Activated naive CD4-positive, alpha-beta T cell treated with anti-CD3 and anti-CD28 coated beads, Interleukin-2, amount 10 ng/mL, durations not matched to agents 7 days and 5 days (primary cell): ENCODE results near the gene SLC1A6.

ENCODE experiments used
- CTCF ChIA-PET: fragments of 350-600 bp; sonication (Branson Sonifier 250); formaldehyde crosslinking; loops from one replicate; lab custom pipeline; 2021; ENCODE audit warnings: antibody characterized with exemption; lab: Charles Lee
- DNase-seq: peaks from one replicate; pipeline ENCODE4 v3.0.0-alpha.2; 2020
- H3K27ac Mint-ChIP-seq: one replicate; pipeline ENCODE4 v1.8.0; 2021; ENCODE audit warnings: mild to moderate bottlenecking, moderate library complexity, mixed read lengths
- H3K27me3 Mint-ChIP-seq: one replicate; pipeline ENCODE4 v1.8.0; 2021; ENCODE audit warnings: mild to moderate bottlenecking, mixed read lengths
- H3K36me3 Mint-ChIP-seq: one replicate; pipeline ENCODE4 v1.8.0; 2021; ENCODE audit warnings: mixed read lengths
- H3K4me1 Mint-ChIP-seq: one replicate; pipeline ENCODE4 v1.8.0; 2021; ENCODE audit warnings: mixed read lengths
- H3K4me3 Mint-ChIP-seq: one replicate; pipeline ENCODE4 v1.8.0; 2021; ENCODE audit warnings: mild to moderate bottlenecking, moderate library complexity, mixed read lengths
- H3K9me3 Mint-ChIP-seq: one replicate; pipeline ENCODE4 v1.8.0; 2021; ENCODE audit warnings: mixed read lengths

The SLC1A6 gene

DNA sequence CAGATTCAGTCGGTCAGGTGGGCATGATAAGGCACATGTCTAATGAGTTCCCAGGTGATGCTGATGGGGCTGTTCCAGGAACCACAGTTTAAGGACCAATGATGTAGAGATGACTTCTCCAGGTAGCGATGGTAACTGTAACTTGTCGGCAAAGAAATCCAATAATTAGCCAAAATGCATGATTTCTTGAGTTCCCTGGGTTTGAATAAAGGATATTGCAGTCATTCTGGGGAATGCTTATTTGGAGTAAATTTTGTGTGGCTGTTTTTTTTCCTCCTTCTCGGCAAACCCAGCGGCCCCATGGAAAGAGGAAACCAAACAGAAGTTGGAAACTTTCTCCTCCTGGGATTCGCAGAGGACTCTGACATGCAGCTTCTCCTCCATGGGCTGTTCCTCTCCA lies 38.5 kb downstream of the SLC1A6 start, which contains the start of gene OR7C2:
OR7C2 (plus strand) TSS at position 301 of the 400 bp plus-strand sequence; CDS start at position 301, 0 bp downstream.
- no peak for DNase-seq
- no peak within 1 kb of the TSS for H3K27ac Mint-ChIP-seq
- CTCF ChIA-PET = no interaction called here

DNA sequence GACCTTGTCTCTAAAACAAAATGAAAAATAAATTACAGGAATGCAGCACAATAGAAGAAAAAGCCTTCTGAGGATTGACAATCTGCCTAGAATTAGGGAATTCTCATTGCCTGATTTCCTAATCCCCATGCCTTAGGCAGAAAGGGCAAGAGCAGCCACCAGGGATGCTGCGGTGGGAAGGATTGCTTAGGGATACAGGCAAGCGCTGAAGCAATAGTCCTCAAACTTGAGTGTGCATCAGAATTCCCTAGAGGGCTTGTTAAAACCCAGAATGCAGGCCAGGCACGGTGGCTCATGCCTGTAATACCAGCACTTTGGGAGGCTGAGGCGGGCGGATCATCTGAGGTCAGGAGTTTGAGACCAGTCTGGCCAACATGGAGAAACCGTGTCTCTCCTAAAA lies 39.4 kb downstream of the SLC1A6 start:
- H3K27ac Mint-ChIP-seq = no peak overlapping the region
- no peaks in the 10 kb centered on the region for H3K36me3 Mint-ChIP-seq
- no peaks in the 10 kb centered on the region for H3K27me3 Mint-ChIP-seq
- CTCF ChIA-PET = no interaction called here
- no peak for DNase-seq
- H3K9me3 Mint-ChIP-seq = no peaks in the 10 kb centered on the region
- H3K4me3 Mint-ChIP-seq = no peak overlapping the region
- H3K4me1 Mint-ChIP-seq = no peaks in the 10 kb centered on the region

More for the DNA sequence above, 38.5 kb downstream of the SLC1A6 start, which contains the start of gene OR7C2:
- Mint-ChIP-seq H3K4me1 (no peaks in the 10 kb centered on the region), H3K9me3 (no peaks in the 10 kb centered on the region), H3K4me3 (no peak within 1 kb of the TSS), H3K27me3 (no peaks in the 10 kb centered on the region), H3K36me3 (no peaks in the 10 kb centered on the region)

DNA sequence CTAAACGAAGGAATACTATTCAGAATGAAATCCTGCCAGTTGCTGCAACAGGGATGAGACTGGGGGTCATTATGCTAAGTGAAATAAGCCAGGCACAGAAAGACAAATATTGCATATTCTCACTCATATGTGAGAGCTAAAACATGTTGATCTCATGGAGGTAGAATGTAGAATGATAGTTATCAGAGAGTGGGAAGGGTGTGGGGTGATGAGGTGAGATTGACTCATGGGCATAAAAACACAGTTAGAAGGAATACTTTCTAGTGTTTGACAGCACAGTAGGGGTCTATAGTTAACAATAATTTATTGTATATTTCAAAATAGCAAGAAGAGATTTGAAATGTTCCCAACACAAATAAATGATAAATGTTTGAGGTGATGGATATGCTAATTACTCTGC lies 46.2 kb downstream of the SLC1A6 start:
- no peaks in the 10 kb centered on the region for H3K9me3 Mint-ChIP-seq
- DNase-seq = no peak
- H3K27ac Mint-ChIP-seq = no peak overlapping the region
- H3K27me3 Mint-ChIP-seq = no peaks in the 10 kb centered on the region
- no peaks in the 10 kb centered on the region for H3K4me1 Mint-ChIP-seq
- H3K36me3 Mint-ChIP-seq = no peaks in the 10 kb centered on the region
- CTCF ChIA-PET = no interaction called here
- no peak overlapping the region for H3K4me3 Mint-ChIP-seq

DNA sequence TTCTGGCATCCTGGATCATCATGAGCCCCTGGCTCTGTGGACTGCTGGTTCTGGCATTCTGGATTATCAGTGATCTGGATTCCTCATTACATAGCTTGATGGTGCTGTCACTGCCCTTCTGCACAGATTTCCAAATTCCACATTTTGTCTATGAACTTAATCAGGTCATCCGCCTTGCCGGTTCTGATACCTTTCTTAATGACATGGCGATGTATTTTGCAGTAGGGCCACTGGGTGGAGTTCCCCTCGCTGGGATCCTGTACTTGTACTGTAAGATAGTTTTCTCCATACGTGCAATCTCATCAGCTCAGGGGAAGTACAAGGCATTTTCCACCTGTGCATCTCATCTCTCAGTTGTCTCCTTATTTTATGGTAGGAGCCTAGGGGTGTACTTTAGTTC lies 62.8 kb downstream of the SLC1A6 start:
- no peak overlapping the region for H3K27ac Mint-ChIP-seq
- H3K27me3 Mint-ChIP-seq = peaks cover 7% of the 10 kb centered on the region
- no peaks in the 10 kb centered on the region for H3K36me3 Mint-ChIP-seq
- no peak overlapping the region for H3K4me3 Mint-ChIP-seq
- no peaks in the 10 kb centered on the region for H3K9me3 Mint-ChIP-seq
- no peak for DNase-seq
- CTCF ChIA-PET = no interaction called here
- H3K4me1 Mint-ChIP-seq = no peaks in the 10 kb centered on the region

DNA sequence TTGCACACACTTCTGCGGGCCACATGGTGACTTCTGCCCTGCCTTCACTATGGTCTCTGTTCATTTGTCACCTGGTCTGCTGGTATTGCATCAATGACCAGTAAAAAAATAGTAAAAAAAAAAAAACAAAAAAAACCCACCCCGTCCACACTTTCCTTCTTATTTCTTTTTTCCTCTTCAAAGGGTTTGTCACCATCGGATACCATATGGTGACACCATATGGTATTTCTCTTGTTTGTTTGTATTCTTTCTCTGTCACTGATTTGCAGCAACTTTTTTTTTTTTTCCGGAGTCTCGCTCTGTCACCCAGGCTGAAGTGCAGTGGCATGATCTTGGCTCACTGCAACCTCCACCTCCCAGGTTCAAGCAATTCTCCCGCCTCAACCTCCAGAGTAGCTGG lies 64.5 kb downstream of the SLC1A6 start:
- no peak overlapping the region for H3K4me3 Mint-ChIP-seq
- no peak for DNase-seq
- CTCF ChIA-PET = no interaction called here
- no peaks in the 10 kb centered on the region for H3K9me3 Mint-ChIP-seq
- no peak overlapping the region for H3K27ac Mint-ChIP-seq
- H3K36me3 Mint-ChIP-seq = no peaks in the 10 kb centered on the region
- no peaks in the 10 kb centered on the region for H3K4me1 Mint-ChIP-seq
- peaks cover 7% of the 10 kb centered on the region for H3K27me3 Mint-ChIP-seq

DNA sequence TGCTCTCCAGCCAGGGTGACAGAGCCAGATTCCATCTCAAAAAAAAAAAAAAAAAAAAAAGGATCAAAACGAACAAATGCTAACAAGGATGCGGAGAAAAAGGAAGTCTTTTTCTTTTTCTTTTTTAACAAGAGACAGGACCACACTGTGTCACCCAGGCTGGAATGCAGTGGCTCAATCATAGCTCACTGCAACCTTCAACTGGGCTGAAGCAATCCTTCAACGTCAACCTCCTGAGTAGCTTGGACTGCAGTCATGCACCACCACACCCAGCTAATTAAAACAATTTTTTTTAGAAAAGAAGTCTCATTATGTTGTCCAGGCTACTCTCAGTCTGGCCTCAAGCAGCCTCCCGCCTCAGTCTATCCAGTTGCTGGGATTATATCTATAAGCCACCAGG lies 73.0 kb downstream of the SLC1A6 start:
- H3K9me3 Mint-ChIP-seq = no peaks in the 10 kb centered on the region
- no peaks in the 10 kb centered on the region for H3K4me1 Mint-ChIP-seq
- H3K27ac Mint-ChIP-seq = no peak overlapping the region
- H3K27me3 Mint-ChIP-seq = no peaks in the 10 kb centered on the region
- DNase-seq = no peak
- H3K36me3 Mint-ChIP-seq = no peaks in the 10 kb centered on the region
- CTCF ChIA-PET = no interaction called here
- H3K4me3 Mint-ChIP-seq = no peak overlapping the region

DNA sequence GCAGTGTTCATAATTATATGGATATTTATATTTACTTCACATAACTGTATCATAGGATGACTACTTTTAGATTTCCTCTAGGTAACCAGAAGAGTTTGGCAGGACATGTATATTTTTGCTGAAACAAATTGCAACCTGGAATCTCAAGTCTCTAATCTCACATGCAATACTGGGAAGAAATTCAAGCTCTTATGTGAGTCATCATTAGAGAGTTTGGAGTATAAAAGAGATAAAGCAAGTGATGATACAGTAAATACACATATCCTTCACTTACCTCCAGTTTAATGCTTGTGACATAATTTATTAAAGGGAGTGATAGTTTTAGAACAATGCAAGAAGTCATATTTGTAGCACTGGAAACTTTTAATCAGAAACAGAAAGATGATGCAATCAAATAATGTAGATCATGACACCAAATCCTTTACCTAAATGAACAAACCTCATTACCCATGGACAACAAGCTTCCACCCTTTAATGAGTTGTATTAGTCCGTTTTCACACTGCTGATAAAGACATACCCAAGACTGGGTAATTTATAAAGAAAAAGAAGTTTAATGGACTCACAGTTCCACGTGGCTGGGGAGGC lies 77.9 kb downstream of the SLC1A6 start:
- Mint-ChIP-seq H3K36me3 (no peaks in the 10 kb centered on the region), H3K27ac (no peak overlapping the region), H3K4me3 (no peak overlapping the region), H3K27me3 (no peaks in the 10 kb centered on the region), H3K9me3 (no peaks in the 10 kb centered on the region), H3K4me1 (no peaks in the 10 kb centered on the region)
- CTCF ChIA-PET = no interaction called here
- no peak for DNase-seq
